ENCODE results near the gene PRCD. TPM values are rescaled to one million over a fixed set of nuclear protein-coding genes. Genes with fewer than 3 reads are reported as not detected.
"Not testable (repeated sequence)": the region's sequence is repeated elsewhere in the genome, so short reads cannot be mapped to it uniquely, and the experiment has no call there.

Gene PRCD
- total and polyA plus RNA-seq, 3 donors from 2014 or later: 3.2 to 4.6 (median 3.8) TPM

GRCh38 chr17:76523084-76524037 lies 16.5 kb upstream of the PRCD start:
- Histone ChIP-seq H3K4me3 (peak overlapping the region in 1 of 2 donors; percentile 12), H3K27ac (no peak overlapping the region), H3K36me3 (ENCODE audit: low read depth, missing control alignments) (no peaks in the 10 kb centered on the region), H3K4me1 (peaks cover 37% of the 10 kb centered on the region), H3K27me3 (no peaks in the 10 kb centered on the region), H3K9me3 (no peaks in the 10 kb centered on the region)
- DNase-seq: peak; percentile 77
- intact Hi-C loops (cut with DNase I; ENCODE audit: low total_unique reads): loop anchor here (10.0 kb wide), 1 partner anchor 181 kb away; no protein-coding TSS in a partner anchor
- TF ChIP-seq POLR2A (IDR thresholded peaks at IDR 0.05) (no peak), CTCF (IDR thresholded peaks at IDR 0.05) (peak; percentile 98 to 100 (median 99))
- WGBS, 2 donors: 19 to 54% methylated on average over 15 to 35 of the region's 35 CpGs

- H3K36me3 ChIP-seq (ENCODE audit: low read depth, missing control alignments): no peaks in the 10 kb centered on the region
- 42 to 50% methylated on average over 18 to 25 of the region's 25 CpGs for WGBS, 2 donors
- H3K27ac ChIP-seq: peak overlapping the region; percentile 58 to 61
- peaks cover 46% of the 10 kb centered on the region for H3K4me1 ChIP-seq
- intact Hi-C loops (cut with DNase I; ENCODE audit: low total_unique reads): loop anchor here (10.0 kb wide), 1 partner anchor 180 kb away; no protein-coding TSS in a partner anchor
- TF ChIP-seq CTCF (IDR thresholded peaks at IDR 0.05): no peak
- TF ChIP-seq POLR2A (IDR thresholded peaks at IDR 0.05): no peak
- DNase-seq: peak; percentile 86
- H3K27me3 ChIP-seq: no peaks in the 10 kb centered on the region
- H3K4me3 ChIP-seq: no peak overlapping the region
- no peaks in the 10 kb centered on the region for H3K9me3 ChIP-seq
These were observed 15.0 kb upstream of the PRCD start for GRCh38 chr17:76524598-76525512.

- peaks cover 52% of the 10 kb centered on the region for H3K4me1 ChIP-seq
- WGBS, 2 donors: 74 to 84% methylated on average over 7 to 8 of the region's 8 CpGs
- not testable (repeated sequence) for H3K9me3 ChIP-seq; H3K27me3 ChIP-seq; DNase-seq; H3K36me3 ChIP-seq (ENCODE audit: low read depth, missing control alignments); H3K4me3 ChIP-seq
- intact Hi-C loops (cut with DNase I; ENCODE audit: low total_unique reads): loop anchor here (10.0 kb wide), 1 partner anchor 179 kb away; no protein-coding TSS in a partner anchor
- H3K27ac ChIP-seq: peak overlapping the region in 1 of 2 donors; percentile 61
These were observed 14.4 kb upstream of the PRCD start for GRCh38 chr17:76525513-76525833.

GRCh38 chr17:76527016-76527415 lies 12.8 kb upstream of the PRCD start:
- intact Hi-C loops (cut with DNase I; ENCODE audit: low total_unique reads): loop anchor here (10.0 kb wide), 1 partner anchor 178 kb away; no protein-coding TSS in a partner anchor
- DNase-seq; H3K27me3 ChIP-seq; H3K4me3 ChIP-seq; H3K9me3 ChIP-seq; H3K36me3 ChIP-seq (ENCODE audit: low read depth, missing control alignments): not testable (repeated sequence)
- Histone ChIP-seq H3K4me1 (peaks cover 63% of the 10 kb centered on the region), H3K27ac (peak overlapping the region; percentile 75 to 96)
- 63 to 79% methylated on average over 9 of the region's 9 CpGs for WGBS, 2 donors

- Histone ChIP-seq H3K4me3 (no peak overlapping the region), H3K27ac (peak overlapping the region; percentile 75 to 96), H3K36me3 (ENCODE audit: low read depth, missing control alignments) (no peaks in the 10 kb centered on the region), H3K4me1 (peaks cover 63% of the 10 kb centered on the region), H3K27me3 (no peaks in the 10 kb centered on the region), H3K9me3 (no peaks in the 10 kb centered on the region)
- DNase-seq: peak; percentile 64
- 45% methylated on average over 21 to 26 of the region's 26 CpGs for WGBS, 2 donors
- intact Hi-C loops (cut with DNase I; ENCODE audit: low total_unique reads): loop anchor here (10.0 kb wide), 1 partner anchor 177 kb away; no protein-coding TSS in a partner anchor
- TF ChIP-seq POLR2A (IDR thresholded peaks at IDR 0.05) (no peak), CTCF (IDR thresholded peaks at IDR 0.05) (peak in 2 of 3 experiments; percentile 17 to 26)
These were observed 12.3 kb upstream of the PRCD start for GRCh38 chr17:76527430-76528111.

Measured in testis (tissue), 3 donors.